Astrocyte (in vitro differentiated cells and primary cell): ENCODE measurements around the gene FAM221B. TPM values are rescaled to one million over a fixed set of nuclear protein-coding genes. Genes with fewer than 3 reads are reported as not detected.

ENCODE experiments used
- DNase-seq: peaks from one replicate; pipeline ENCODE4 v3.0.0-alpha.2; 2010; ENCODE audit warnings: low read depth
- FAIRE-seq: peaks from 2 replicates; lab custom pipeline; 2011; peaks lifted over from hg19 to GRCh38; lab: Jason Lieb, UNC
- H2AFZ ChIP-seq: 2 replicates; pipeline ENCODE4 v1.6.0; 2012; ENCODE audit warnings: low read depth, low read length, inconsistent platforms
- H3K27ac ChIP-seq: 2 replicates; pipeline ENCODE4 v1.5.1; 2011; ENCODE audit warnings: low read depth, low read length, inconsistent platforms
- H3K27me3 ChIP-seq: 2 replicates; pipeline ENCODE4 v1.6.0; 2011; ENCODE audit warnings: low read length, inconsistent platforms; ENCODE audit not compliant: insufficient read depth
- H3K36me3 ChIP-seq: 2 replicates; pipeline ENCODE4 v1.5.1; 2011; ENCODE audit warnings: low read length, inconsistent platforms; ENCODE audit not compliant: insufficient read depth
- H3K4me1 ChIP-seq: 2 replicates; pipeline ENCODE4 v1.5.1; 2011; ENCODE audit warnings: low read length, inconsistent platforms; ENCODE audit not compliant: insufficient read depth
- H3K4me2 ChIP-seq: 2 replicates; pipeline ENCODE4 v1.6.0; 2012; ENCODE audit warnings: low read length, inconsistent platforms
- H3K4me3 ChIP-seq: 2 replicates; pipeline ENCODE4 v1.5.1; 2011; ENCODE audit warnings: low read depth, mild to moderate bottlenecking, low read length, inconsistent platforms; ENCODE audit not compliant: insufficient read depth
- H3K79me2 ChIP-seq: 2 replicates; pipeline ENCODE4 v1.6.0; 2012; ENCODE audit warnings: mild to moderate bottlenecking, low read length, inconsistent platforms; ENCODE audit not compliant: insufficient read depth
- H3K9ac ChIP-seq: 2 replicates; pipeline ENCODE4 v1.6.0; 2012; ENCODE audit warnings: mild to moderate bottlenecking, low read length, inconsistent platforms
- H3K9me3 ChIP-seq: 2 replicates; pipeline ENCODE4 v1.5.1; 2012; ENCODE audit warnings: low read depth, mild to moderate bottlenecking, low read length, inconsistent platforms; ENCODE audit not compliant: insufficient read depth
- H4K20me1 ChIP-seq: 2 replicates; pipeline ENCODE4 v1.6.0; 2012; ENCODE audit warnings: low read length, inconsistent platforms; ENCODE audit not compliant: insufficient read depth
- H3K27ac Mint-ChIP-seq: one replicate; pipeline ENCODE4 v1.8.0; 2021; ENCODE audit warnings: mild to moderate bottlenecking, mixed read lengths; ENCODE audit not compliant: unreplicated experiment
- H3K27me3 Mint-ChIP-seq: one replicate; pipeline ENCODE4 v1.8.0; 2021; ENCODE audit warnings: low read depth, mixed read lengths; ENCODE audit not compliant: unreplicated experiment
- H3K36me3 Mint-ChIP-seq: one replicate; pipeline ENCODE4 v1.8.0; 2021; ENCODE audit warnings: low read depth, mixed read lengths; ENCODE audit not compliant: unreplicated experiment
- H3K4me1 Mint-ChIP-seq: one replicate; pipeline ENCODE4 v1.8.0; 2021; ENCODE audit warnings: low read depth, mixed read lengths; ENCODE audit not compliant: unreplicated experiment
- H3K4me3 Mint-ChIP-seq: one replicate; pipeline ENCODE4 v1.8.0; 2021; ENCODE audit warnings: mild to moderate bottlenecking, moderate library complexity, mixed read lengths; ENCODE audit not compliant: unreplicated experiment
- H3K9me3 Mint-ChIP-seq: one replicate; pipeline ENCODE4 v1.8.0; 2021; ENCODE audit warnings: mild to moderate bottlenecking, mixed read lengths; ENCODE audit not compliant: unreplicated experiment
- CTCF ChIP-seq: IDR thresholded peaks from 2 replicates; pipeline ENCODE4 v1.5.1; 2011; ENCODE audit warnings: low read depth, mild to moderate bottlenecking, inconsistent platforms, low read length, moderate library complexity; ENCODE audit not compliant: insufficient read depth
- EZH2 ChIP-seq: IDR thresholded peaks from 2 replicates; pipeline ENCODE4 v1.6.1; 2012; ENCODE audit warnings: mild to moderate bottlenecking, low read length, inconsistent platforms; ENCODE audit not compliant: insufficient read depth
- total RNA-seq: library from RNA; stranded (reverse); gene quantifications from 2 replicates; pipeline ENCODE4 v1.2.1, GENCODE V29; 2021

The FAM221B gene
- total RNA-seq, 1 donor from 2014 or later, result not detected

DNA sequence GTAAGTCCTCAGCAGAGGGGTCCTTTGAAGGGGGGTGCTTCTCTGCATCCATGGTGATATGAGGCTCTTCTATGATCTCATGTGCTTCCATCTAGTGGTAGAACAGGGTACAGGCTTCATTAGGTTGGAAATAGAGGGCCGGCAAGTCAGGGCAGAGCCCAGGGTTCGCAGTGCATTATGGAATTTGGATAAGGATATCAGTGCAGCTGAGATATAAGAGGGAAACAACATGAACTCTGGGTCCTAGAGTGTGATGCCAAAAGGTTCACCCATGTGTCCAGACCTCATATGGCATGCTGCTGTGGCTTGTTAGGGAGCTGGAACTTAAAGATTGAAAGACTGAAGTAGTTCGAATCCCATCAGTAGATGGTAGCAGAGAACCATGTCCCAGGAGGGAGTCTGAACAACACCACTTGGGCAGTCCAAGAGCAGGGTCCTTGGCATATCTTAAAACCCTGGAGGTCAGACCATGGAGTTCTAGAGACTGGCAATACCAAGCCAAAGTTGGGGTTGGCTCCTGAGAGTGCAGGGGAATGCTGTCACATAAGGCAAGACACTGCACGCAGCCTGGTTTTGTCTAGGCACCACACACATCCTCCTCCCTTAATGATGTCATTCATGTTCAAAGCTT, 2.3 kb downstream of the FAM221B start:
- Mint-ChIP-seq H3K27me3 (peaks cover 13% of the 10 kb centered on the region), H3K4me3 (peak overlapping the region; percentile 35), H3K4me1 (peaks cover 15% of the 10 kb centered on the region), H3K9me3 (peaks cover 3% of the 10 kb centered on the region), H3K27ac (peak overlapping the region; percentile 4), H3K36me3 (peaks cover 2% of the 10 kb centered on the region)
- no peaks in the 10 kb centered on the region for H4K20me1 ChIP-seq
- no peaks in the 10 kb centered on the region for H3K36me3 ChIP-seq
- H3K27me3 ChIP-seq, result no peaks in the 10 kb centered on the region
- no peak overlapping the region for H3K27ac ChIP-seq
- H3K4me1 ChIP-seq, result peaks cover 16% of the 10 kb centered on the region
- FAIRE-seq (peak; percentile 80), DNase-seq (peak; percentile 38)
- no peak overlapping the region for H3K9ac ChIP-seq
- H3K4me3 ChIP-seq, result no peak overlapping the region
- H3K9me3 ChIP-seq, result no peaks in the 10 kb centered on the region
- H2AFZ ChIP-seq, result peak overlapping the region; percentile 74
- peak overlapping the region; percentile 46 for H3K4me2 ChIP-seq
- H3K79me2 ChIP-seq, result no peaks in the 10 kb centered on the region
- TF ChIP-seq CTCF (peak; percentile 84), EZH2 (no peak)

DNA sequence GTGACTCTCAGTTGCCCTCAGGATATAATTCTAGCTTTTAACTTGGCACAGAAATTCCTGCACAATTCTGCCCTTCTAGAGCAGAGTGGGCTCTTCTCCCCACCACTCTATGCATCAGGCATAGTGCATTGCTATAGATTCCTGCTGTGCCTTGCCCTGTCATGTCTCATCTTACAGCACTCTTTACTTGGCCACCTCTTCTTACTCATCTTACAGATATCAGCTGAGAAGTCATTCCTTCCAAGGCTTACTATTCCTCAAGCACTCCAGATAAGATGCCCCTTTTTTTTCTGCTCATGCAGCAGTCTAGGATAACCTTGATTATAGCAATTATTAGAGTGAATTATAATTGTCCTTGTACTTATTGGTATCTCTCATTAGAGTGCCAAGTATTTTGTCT, 5.6 kb downstream of the FAM221B start:
- Histone ChIP-seq H3K36me3 (no peaks in the 10 kb centered on the region), H3K4me2 (no peak overlapping the region), H3K79me2 (no peaks in the 10 kb centered on the region), H3K27me3 (no peaks in the 10 kb centered on the region), H4K20me1 (no peaks in the 10 kb centered on the region), H3K27ac (no peak overlapping the region), H3K9ac (no peak overlapping the region), H2AFZ (no peak overlapping the region), H3K9me3 (no peaks in the 10 kb centered on the region), H3K4me3 (no peak overlapping the region), H3K4me1 (peaks cover 6% of the 10 kb centered on the region)
- no peak for FAIRE-seq
- Mint-ChIP-seq H3K36me3 (peaks cover 6% of the 10 kb centered on the region), H3K27me3 (peaks cover 19% of the 10 kb centered on the region), H3K4me1 (peaks cover 8% of the 10 kb centered on the region), H3K9me3 (peaks cover 3% of the 10 kb centered on the region), H3K27ac (no peak overlapping the region), H3K4me3 (no peak overlapping the region)
- no peak for TF ChIP-seq CTCF
- TF ChIP-seq EZH2, result no peak
- no peak for DNase-seq

GRCh38 chr9:35820076-35820475, 8.5 kb downstream of the FAM221B start:
- Histone ChIP-seq H3K36me3 (no peaks in the 10 kb centered on the region), H3K4me2 (no peak overlapping the region), H3K27me3 (no peaks in the 10 kb centered on the region), H2AFZ (no peak overlapping the region), H3K4me1 (peaks cover 6% of the 10 kb centered on the region), H3K4me3 (no peak overlapping the region), H3K79me2 (no peaks in the 10 kb centered on the region), H4K20me1 (no peaks in the 10 kb centered on the region), H3K27ac (no peak overlapping the region), H3K9me3 (no peaks in the 10 kb centered on the region), H3K9ac (no peak overlapping the region)
- peak; percentile 52 for DNase-seq
- no peak overlapping the region for H3K4me3 Mint-ChIP-seq
- H3K27me3 Mint-ChIP-seq, result peaks cover 20% of the 10 kb centered on the region
- TF ChIP-seq CTCF (no peak), EZH2 (no peak)
- H3K9me3 Mint-ChIP-seq, result peaks cover 3% of the 10 kb centered on the region
- H3K4me1 Mint-ChIP-seq, result peaks cover 5% of the 10 kb centered on the region
- H3K27ac Mint-ChIP-seq, result no peak overlapping the region
- no peak for FAIRE-seq
- peaks cover 6% of the 10 kb centered on the region for H3K36me3 Mint-ChIP-seq
